GM15510 (cell line): ENCODE measurements around the gene TNMD.

Experiments
- POLR2A ChIP-seq: IDR thresholded peaks from 3 replicates; pipeline ENCODE4 v1.6.1; 2011; ENCODE audit warnings: borderline replicate concordance; ENCODE audit not compliant: insufficient read length; ENCODE audit errors: extremely low read depth

Gene TNMD

DNA sequence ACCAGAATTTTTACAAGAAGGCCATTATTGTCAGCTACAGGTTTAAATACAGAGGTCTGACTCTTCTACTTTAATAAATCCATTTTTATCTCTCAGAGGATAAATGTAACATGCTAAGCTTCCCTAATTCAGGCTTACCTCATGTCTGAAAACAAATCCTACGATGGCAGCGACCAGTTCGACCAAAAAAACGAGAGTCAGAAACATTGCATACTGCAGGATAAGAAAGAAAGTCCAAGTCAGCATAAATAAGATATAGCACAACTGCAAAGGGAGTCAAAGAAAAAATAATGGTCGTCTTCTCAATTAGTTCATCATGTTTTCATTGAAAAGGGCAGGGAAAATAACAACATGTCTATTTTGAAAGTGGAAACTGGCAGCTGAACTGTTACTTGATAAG, 50.3 kb downstream of the TNMD start:
- TF ChIP-seq POLR2A, result no peak

DNA sequence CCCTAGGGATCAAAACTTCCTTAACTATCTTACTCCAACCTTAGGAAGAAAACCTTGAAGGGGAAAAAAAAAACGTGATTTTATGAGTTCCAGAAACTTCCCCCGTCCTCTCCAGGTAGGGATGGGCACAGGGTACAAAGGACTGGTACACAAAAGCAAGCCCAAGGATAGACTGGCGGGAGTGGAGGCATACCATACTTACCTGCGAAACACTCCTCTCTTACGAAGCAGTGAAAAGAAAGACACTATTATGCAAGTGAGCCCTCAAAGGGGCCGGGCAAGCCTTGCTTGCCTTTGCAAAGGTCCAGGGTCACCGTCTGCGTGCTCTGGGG, 51.2 kb downstream of the TNMD start:
- no peak for TF ChIP-seq POLR2A

DNA sequence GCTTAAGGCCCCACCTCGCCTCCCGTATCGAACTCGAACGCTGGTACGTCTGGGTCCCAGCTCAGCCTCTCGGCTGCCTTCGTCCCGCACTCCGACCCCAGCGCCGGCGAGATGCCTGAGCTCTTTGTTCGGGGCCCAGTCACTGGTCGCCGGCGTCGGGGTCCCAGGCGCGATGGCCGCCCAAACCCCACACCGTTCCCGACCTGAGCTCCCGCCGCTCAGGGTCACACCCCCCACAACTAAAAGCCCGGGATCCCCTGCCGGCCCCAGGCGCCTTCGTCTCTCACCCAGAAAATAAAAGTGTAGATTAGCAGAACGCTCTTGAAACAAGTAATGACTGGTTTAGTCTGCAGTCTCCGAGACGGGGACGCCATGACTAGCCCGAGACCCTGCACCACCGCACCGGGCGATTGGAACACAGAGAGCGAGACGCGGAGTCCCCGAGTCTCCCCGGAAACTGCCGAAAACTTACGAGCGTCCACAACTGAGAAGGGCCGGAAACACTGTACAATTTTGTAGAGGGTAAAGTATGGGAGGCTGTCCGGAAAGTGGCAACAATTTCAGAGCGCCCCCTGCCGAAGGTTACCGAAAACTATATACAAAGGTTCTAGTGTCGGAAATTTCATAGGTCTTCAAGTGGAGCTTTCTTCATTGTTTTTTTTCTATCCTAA, 51.7 kb downstream of the TNMD start, which contains the start of gene TSPAN6:
TSPAN6 (minus strand) TSS at position 486 of the 671 bp plus-strand sequence; CDS start at position 374, 112 bp downstream.
- no peak for TF ChIP-seq POLR2A

DNA sequence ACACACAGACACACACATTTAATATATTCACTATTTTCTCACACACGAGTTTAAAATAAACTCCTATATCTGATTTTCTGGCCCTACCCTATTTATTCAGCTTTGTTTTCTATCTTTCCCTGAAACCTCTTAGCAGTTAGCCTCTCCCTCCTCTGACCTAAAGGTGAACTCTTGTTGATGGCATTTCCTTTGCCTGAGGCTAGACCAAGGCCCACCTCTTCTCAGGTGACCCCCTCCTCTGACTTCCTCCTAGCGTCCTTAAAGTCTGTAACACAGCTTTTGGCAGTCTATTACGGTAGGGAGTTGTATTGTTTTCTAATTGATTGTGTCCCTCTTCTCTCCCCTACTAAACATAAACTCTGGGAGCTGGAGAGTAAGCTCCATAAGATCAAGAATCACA, 57.6 kb downstream of the TNMD start:
- no peak for TF ChIP-seq POLR2A

DNA sequence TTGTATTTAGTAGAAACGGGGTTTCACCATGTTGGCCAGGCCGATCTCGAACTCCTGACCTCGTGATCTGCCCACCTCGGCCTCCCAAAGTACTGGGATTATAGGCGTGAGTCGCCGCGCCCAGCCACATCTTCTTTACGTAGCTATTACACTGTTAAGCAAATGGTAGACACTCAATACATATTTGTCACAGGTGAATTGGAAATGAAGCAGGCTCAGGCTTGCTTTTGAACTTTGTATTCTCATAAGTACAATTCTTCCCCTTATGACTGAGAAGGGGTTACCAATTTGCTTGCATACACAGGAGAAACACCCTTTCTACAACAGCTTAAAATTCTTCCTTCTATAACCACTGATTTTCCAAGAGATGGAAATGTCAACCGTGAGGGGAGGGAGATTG, 58.5 kb downstream of the TNMD start:
- no peak for TF ChIP-seq POLR2A

DNA sequence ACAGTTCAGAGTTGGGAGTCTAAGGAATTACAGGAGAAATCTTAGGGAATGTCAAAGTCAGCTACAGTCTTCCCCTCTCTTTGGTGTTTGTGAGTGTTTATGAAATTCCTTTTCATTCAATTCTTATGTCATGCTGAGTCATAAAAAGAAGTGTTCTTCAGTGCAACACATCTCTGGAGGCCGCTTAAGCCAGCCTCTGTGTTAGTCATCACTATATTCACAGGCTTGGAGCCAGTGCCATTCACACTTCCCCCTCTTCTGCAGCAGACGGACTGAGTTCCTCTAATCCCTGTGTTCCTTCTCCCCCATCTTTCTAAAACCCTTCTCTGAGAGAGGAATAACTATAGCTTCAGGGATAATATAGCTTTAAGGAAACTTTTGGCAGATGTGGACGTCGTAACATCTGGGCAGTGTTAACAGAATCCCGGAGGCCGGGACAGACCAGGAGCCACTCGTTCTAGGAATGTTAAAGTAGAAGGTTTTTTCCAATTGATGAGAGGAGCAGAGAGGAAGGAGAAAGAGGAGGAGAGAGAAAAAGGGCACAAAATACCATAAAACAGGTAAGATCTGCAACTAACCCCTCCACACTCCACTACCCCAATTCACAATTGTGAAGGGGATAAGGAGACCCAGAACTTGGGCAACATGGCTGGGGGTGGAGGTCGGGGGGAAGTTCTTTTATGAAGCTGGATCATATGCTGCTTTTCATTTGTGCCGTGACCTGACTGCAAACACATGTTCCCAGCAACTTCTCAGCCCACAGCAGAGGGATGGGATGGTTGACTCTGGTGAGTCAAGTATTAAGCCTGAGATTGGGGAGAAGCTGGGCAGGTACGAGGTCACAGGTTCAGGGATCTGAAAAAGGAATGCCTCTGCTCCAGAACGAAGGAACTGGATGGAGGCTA, 59.5 kb downstream of the TNMD start, which contains the start of gene SRPX2:
SRPX2 (plus strand) TSS at position 244 of the 905 bp plus-strand sequence. CDS start 2,124 bp downstream, outside the sequence.
- TF ChIP-seq POLR2A, result no peak

DNA sequence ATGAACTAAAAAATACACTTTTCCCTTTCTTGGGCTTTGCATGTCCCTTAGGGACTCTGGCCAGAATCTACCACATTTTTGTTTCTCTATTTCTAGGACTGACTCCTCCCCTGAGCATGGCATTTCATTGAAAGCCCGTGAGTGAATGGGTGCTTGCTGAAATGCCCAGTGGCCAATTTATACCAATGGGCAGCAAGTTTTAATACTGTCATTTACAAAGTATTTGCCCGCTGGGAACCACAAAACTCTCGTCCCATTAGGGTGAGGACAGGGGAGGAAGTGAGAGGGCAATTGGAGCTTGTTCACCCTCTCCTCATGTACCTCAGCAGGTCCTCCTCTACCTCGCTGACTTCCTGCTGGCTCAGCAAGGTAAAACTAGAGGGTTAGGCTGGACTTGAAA, 60.4 kb downstream of the TNMD start:
- TF ChIP-seq POLR2A, result no peak

DNA sequence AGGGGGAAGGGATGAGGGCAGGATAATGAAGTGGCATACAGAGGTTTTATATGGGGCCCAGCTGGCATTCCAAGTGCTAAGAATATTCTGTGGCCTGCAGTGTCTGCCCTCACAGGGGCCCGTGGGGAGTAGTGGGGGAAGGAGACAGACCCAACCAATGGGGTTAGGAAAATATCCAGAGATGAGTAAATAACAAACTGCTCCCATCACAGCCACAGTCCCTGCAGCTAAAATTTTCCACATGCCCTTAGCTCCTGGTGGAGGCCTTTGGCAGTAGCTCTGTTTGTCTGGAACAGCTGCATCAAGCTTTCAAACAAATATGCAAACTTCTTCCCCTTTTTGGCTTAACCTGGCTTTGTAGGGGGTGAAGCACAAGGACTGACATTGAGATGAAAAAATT, 62.4 kb downstream of the TNMD start:
- TF ChIP-seq POLR2A, result no peak

DNA sequence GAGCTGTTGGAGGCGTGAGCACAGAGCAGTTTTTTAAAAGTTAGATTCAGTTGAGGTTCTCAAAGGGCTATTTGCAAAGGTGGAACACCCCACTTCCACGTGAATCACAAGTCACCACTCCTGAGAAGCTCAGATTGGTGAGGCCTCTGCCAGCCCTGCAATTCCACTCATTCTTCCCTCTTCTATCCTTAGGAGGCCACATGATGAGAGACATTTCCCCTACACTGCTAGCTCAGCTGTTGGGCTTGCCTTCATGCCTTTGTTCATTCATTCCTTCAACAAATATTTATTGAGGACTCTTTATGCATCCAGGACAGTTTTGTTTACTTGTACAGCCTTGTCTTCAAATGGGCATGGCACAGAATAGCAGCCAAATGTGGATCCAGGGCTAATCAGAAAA, 63.0 kb downstream of the TNMD start:
- no peak for TF ChIP-seq POLR2A

DNA sequence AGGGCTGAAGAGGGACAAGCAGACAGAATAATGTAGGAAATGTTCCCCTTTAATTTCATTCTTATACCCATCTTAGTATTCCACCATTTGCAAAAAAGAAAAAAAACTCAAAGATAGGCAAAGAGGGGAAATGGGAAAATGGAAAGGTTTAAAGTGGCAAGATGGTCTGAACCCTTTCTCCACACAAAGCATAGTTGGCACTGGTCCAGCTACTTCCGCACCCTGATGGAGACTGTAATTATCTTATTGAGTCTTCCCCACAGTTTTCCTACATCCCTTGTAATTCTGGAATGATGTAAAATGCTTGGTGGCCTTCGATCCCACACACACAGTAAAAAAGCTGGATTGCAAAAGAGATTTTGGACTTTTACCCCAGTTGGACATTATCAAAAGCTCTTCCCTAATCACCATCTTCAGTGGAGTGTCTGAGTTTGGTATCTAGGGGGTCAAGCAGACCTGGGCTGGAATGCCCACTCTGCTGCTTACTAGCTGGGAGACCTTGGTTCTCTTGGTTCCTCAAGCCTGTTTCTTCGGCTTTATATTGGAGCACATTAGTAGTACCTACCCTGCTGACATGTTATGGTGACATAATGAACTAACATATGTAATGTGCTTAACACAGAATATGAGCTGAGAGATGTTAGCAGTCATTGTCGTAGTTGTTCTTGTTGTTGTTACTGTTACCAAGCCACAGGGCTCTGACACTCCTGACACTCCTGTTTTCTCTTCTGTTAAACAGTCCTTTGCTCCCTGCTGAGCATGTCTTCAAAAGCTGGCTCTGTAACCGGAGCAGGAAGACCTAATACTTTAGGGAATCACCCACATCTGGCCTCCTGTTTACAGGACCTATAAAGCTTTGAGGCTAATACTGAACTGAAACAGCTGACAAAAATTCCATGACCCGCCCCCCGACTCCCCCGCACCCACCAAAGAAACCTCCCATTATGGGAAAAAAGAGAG, 64.0 kb downstream of the TNMD start:
- TF ChIP-seq POLR2A, result no peak
